ENCODE data around the gene PTPRT. TPM values are rescaled to one million over a fixed set of nuclear protein-coding genes. Genes with fewer than 3 reads are reported as not detected.

The PTPRT gene
- total and polyA plus RNA-seq, 12 donors, result 0.05 to 0.34 (median 0.16) TPM; not detected in 1

GRCh38 chr20:43210901-43211300 is 21.2 kb upstream of the PTPRT start:
- TF ChIP-seq CTCF (IDR thresholded peaks at IDR 0.05) (no peak), POLR2A (IDR thresholded peaks at IDR 0.05) (no peak)
- Histone ChIP-seq H3K27ac (no peak overlapping the region), H3K4me3 (no peak overlapping the region), H3K36me3 (replicated peaks in 1 of 2) (no peaks in the 10 kb centered on the region), H3K9me3 (replicated peaks in 1 of 3) (no peaks in the 10 kb centered on the region), H3K27me3 (no peaks in the 10 kb centered on the region), H3K4me1 (replicated peaks in 1 of 2) (no peaks in the 10 kb centered on the region)
- intact Hi-C loops (cut with DNase I), result no loop called here
- 60 to 69% (median 62%) methylated on average over 3 of the region's 3 CpGs for WGBS, 4 donors
- no peak for DNase-seq

- Histone ChIP-seq H3K9me3 (replicated peaks in 1 of 3) (no peaks in the 10 kb centered on the region), H3K4me1 (replicated peaks in 1 of 2) (no peaks in the 10 kb centered on the region), H3K36me3 (replicated peaks in 1 of 2) (no peaks in the 10 kb centered on the region), H3K27ac (no peak overlapping the region), H3K4me3 (no peak overlapping the region), H3K27me3 (no peaks in the 10 kb centered on the region)
- TF ChIP-seq CTCF (IDR thresholded peaks at IDR 0.05), result no peak
- DNase-seq, result no peak
- intact Hi-C loops (cut with DNase I), result no loop called here
- 68 to 75% (median 68%) methylated on average over 2 of the region's 2 CpGs for WGBS, 4 donors
Observed at GRCh38 chr20:43209831-43210230, 20.1 kb upstream of the PTPRT start.

- 78 to 89% (median 82%) methylated on average over 4 of the region's 4 CpGs for WGBS, 4 donors
- H3K27me3 ChIP-seq, result no peaks in the 10 kb centered on the region
- TF ChIP-seq POLR2A (IDR thresholded peaks at IDR 0.05), result no peak
- no peak for TF ChIP-seq CTCF (IDR thresholded peaks at IDR 0.05)
Observed at GRCh38 chr20:43205699-43206098, 16.0 kb upstream of the PTPRT start.

GRCh38 chr20:43202100-43202499 is 12.4 kb upstream of the PTPRT start:
- no peak overlapping the region for H3K4me3 ChIP-seq
- TF ChIP-seq POLR2A (IDR thresholded peaks at IDR 0.05) (no peak), CTCF (IDR thresholded peaks at IDR 0.05) (no peak)
- H3K4me1 ChIP-seq (replicated peaks in 1 of 2), result no peaks in the 10 kb centered on the region

More at GRCh38 chr20:43205699-43206098, 16.0 kb upstream of the PTPRT start:
- Histone ChIP-seq H3K4me3 (no peak overlapping the region), H3K4me1 (replicated peaks in 1 of 2) (no peaks in the 10 kb centered on the region), H3K36me3 (replicated peaks in 1 of 2) (no peaks in the 10 kb centered on the region), H3K27ac (no peak overlapping the region), H3K9me3 (replicated peaks in 1 of 3) (no peaks in the 10 kb centered on the region)
- no peak for DNase-seq
- intact Hi-C loops (cut with DNase I), result no loop called here

More at GRCh38 chr20:43202100-43202499, 12.4 kb upstream of the PTPRT start:
- DNase-seq, result no peak
- no peaks in the 10 kb centered on the region for H3K36me3 ChIP-seq (replicated peaks in 1 of 2)
- H3K27ac ChIP-seq, result no peak overlapping the region
- no peaks in the 10 kb centered on the region for H3K27me3 ChIP-seq
- intact Hi-C loops (cut with DNase I), result no loop called here
- WGBS, 4 donors, result 71 to 81% (median 75%) methylated on average over 6 of the region's 6 CpGs
- no peaks in the 10 kb centered on the region for H3K9me3 ChIP-seq (replicated peaks in 1 of 3)
